Measurements from ENCODE around the gene TCEA2. TPM values are rescaled to one million over a fixed set of nuclear protein-coding genes. Genes with fewer than 3 reads are reported as not detected.
A peak's percentile ranks its signal among the peaks of the same experiment; 100 is the strongest.

The TCEA2 gene
- total and polyA plus RNA-seq, 2 of the 13 experiments (the other 11 are each of a cell fraction or from before 2014, with no cell fraction given), result 28.1 to 33.7 TPM

GRCh38 chr20:64040231-64041039 lies 22.6 kb upstream of the TCEA2 start (continued):
- TF ChIP-seq ZBTB4 (CRISPR knock-in tag; IDR thresholded peaks at IDR 0.05; ENCODE audit: borderline replicate concordance) (no peak), CENPT (CRISPR knock-in tag; IDR thresholded peaks at IDR 0.05; ENCODE audit: low read depth) (0 out of 2 replicates have a peak, but pooled peaks have one; percentile 27), RFX3 (CRISPR knock-in tag; IDR thresholded peaks at IDR 0.05) (no peak), ZNF235 (CRISPR knock-in tag; IDR thresholded peaks at IDR 0.05; ENCODE audit: borderline replicate concordance) (peak; percentile 56; the same call in 1 of the 2 replicates), ZNF883 (CRISPR knock-in tag; IDR thresholded peaks at IDR 0.05; ENCODE audit: not compliant biosample characterization) (no peak), SRSF9 (IDR thresholded peaks at IDR 0.05; ENCODE audit: borderline replicate concordance, insufficient read depth, low read depth, low read length, poor library complexity, severe bottlenecking) (no peak), ZSCAN31 (CRISPR knock-in tag; IDR thresholded peaks at IDR 0.05; ENCODE audit: low read depth) (0 out of 2 replicates have a peak, but pooled peaks have one; percentile 80), SNRNP70 (IDR thresholded peaks at IDR 0.05; ENCODE audit: low read depth, low read length) (no peak), ZNF678 (CRISPR knock-in tag; IDR thresholded peaks at IDR 0.05) (no peak; the same call in 1 of the 2 replicates), ZNF747 (CRISPR knock-in tag; IDR thresholded peaks at IDR 0.05; ENCODE audit: borderline replicate concordance) (peak; percentile 57), ISL2 (CRISPR knock-in tag; IDR thresholded peaks at IDR 0.05) (no peak; the same call in 1 of the 2 replicates), ZBTB20 (CRISPR knock-in tag; IDR thresholded peaks at IDR 0.05; ENCODE audit: borderline replicate concordance, low read depth) (no peak; the same call in 1 of the 2 replicates), SKIL (CRISPR knock-in tag; IDR thresholded peaks at IDR 0.05; ENCODE audit: borderline replicate concordance) (no peak), TCF7L2 (IDR thresholded peaks at IDR 0.05; ENCODE audit: low read depth, low read length) (no peak), HMG20A (CRISPR knock-in tag; IDR thresholded peaks at IDR 0.05; ENCODE audit: borderline replicate concordance) (no peak; the same call in 1 of the 2 replicates), ZSCAN9 (CRISPR knock-in tag; IDR thresholded peaks at IDR 0.05; ENCODE audit: borderline replicate concordance) (peak; percentile 5; the same call in 1 of the 2 replicates)
- TF ChIP-seq, protein P1, sequence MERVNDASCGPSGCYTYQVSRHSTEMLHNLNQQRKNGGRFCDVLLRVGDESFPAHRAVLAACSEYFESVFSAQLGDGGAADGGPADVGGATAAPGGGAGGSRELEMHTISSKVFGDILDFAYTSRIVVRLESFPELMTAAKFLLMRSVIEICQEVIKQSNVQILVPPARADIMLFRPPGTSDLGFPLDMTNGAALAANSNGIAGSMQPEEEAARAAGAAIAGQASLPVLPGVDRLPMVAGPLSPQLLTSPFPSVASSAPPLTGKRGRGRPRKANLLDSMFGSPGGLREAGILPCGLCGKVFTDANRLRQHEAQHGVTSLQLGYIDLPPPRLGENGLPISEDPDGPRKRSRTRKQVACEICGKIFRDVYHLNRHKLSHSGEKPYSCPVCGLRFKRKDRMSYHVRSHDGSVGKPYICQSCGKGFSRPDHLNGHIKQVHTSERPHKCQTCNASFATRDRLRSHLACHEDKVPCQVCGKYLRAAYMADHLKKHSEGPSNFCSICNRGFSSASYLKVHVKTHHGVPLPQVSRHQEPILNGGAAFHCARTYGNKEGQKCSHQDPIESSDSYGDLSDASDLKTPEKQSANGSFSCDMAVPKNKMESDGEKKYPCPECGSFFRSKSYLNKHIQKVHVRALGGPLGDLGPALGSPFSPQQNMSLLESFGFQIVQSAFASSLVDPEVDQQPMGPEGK (CRISPR knock-in tag; IDR thresholded peaks at IDR 0.05), result peak; percentile 81
- TF ChIP-seq, protein P2, sequence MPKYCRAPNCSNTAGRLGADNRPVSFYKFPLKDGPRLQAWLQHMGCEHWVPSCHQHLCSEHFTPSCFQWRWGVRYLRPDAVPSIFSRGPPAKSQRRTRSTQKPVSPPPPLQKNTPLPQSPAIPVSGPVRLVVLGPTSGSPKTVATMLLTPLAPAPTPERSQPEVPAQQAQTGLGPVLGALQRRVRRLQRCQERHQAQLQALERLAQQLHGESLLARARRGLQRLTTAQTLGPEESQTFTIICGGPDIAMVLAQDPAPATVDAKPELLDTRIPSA (CRISPR knock-in tag; IDR thresholded peaks at IDR 0.05; ENCODE audit: borderline replicate concordance), result no peak
